OCI-M2 (cell line): ENCODE data around the gene SLC10A7.

Experiments used
- DNase-seq: peaks from one replicate; lab custom pipeline; 2025; ENCODE audit not compliant: unreplicated experiment; lab: John Stamatoyannopoulos, UW

Gene SLC10A7

GRCh38 chr4:146222313-146222712, 299.4 kb downstream of the SLC10A7 start:
- DNase-seq = no peak

GRCh38 chr4:146214238-146214637, 307.5 kb downstream of the SLC10A7 start, which contains the start of gene REELD1:
Gene REELD1 (plus strand): TSS chr4:146214538. CDS start chr4:146216953, 2,415 bp downstream.
- DNase-seq = no peak

GRCh38 chr4:146212781-146213180, 309.0 kb downstream of the SLC10A7 start:
- no peak for DNase-seq

GRCh38 chr4:146211440-146211839, 310.3 kb downstream of the SLC10A7 start:
- DNase-seq = no peak

GRCh38 chr4:146210890-146211289, 310.9 kb downstream of the SLC10A7 start:
- no peak for DNase-seq

GRCh38 chr4:146207410-146207809, 314.3 kb downstream of the SLC10A7 start:
- DNase-seq = no peak
